HT-29 (cell line): Measurements from ENCODE around the gene MYL9. TPM values are rescaled to one million over a fixed set of nuclear protein-coding genes. Genes with fewer than 3 reads are reported as not detected.

Experiments used
- DNase-seq: peaks from one replicate; pipeline ENCODE4 v3.0.0-alpha.2; 2015; ENCODE audit warnings: low spot score
- total RNA-seq: library from RNA; depleted of rRNA; stranded (reverse); fragments of >200 nt; shearing (Covaris generic); gene quantifications from 2 replicates; pipeline ENCODE4 v1.2.3, GENCODE V29; 2014

Gene MYL9
- total RNA-seq, 1 experiment from 2014 or later: 0.76 TPM

- no peak for DNase-seq
Measured at GRCh38 chr20:36525620-36526365, 15.5 kb upstream of the MYL9 start.

- DNase-seq: no peak
Measured at GRCh38 chr20:36526521-36527011, 14.8 kb upstream of the MYL9 start.

DNA sequence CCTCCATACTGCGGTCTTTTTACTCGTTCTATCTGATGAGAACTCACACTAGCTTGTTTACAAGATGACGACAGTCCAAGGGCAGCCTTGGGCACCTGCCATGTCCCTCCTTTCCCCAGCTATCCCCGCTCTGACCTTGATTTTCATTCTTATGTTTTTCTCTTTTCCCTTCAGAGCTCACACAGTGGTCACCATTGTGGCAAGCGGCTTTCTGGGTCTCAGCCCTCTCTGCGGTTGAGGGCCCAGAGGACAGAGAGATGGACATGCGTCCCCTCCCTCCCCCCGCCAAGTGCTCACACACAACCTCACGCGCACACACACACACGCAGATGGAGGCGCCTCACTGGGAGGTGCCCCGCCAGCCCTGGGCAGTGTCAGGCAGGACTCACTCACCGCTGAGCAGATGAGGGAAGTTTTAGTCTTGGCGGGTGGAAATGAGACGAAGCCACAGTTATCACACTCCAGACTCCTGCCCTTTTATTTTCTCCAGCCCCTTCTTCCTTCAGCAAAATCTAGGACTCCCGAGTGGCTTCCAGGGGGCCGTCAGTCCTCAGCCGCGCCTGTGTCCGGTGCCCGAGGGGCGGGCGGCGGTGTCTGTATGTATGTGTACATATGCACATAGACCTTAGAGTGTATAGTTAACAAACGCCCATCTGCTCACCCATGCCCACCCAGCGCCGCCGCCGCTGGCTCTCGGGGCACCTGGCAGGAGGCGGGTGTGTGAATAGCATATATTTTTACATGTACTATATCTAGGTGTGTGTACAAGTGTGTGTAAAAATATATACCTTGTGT lies 13.8 kb upstream of the MYL9 start:
- no peak for DNase-seq

DNA sequence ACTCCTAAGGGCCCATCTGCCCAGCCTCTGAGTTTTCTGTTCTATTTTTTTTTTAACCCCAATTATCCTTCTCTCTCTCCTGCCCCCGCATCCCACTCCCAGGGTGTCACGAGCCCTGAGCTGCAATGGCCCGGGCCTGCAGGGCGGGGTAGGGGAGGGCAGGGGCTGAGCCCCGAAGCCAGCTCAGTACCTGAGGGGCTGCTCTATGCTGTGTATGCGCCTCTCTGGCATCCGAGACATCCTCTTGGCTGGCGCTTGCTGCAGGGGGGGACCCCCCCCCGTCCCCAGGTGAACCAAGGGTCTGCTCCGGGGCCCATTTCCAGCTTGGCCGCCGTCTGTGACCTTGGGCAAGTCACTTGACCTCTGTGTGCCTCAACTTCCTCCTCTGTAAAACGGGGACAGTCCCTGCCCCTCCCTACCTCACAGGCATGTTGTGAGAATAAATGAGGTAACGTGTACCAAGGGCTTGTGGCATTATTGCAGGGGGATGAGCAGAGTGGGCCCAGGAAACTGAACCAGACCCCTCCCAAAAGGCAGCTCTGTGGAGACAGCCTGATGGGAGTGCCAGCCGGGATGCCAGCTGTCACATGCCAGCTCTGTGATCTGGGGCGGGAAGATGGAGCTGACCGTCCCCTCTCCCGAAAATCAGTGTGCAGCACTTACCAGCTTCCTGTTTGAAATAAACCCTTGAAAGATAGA lies 13.0 kb upstream of the MYL9 start:
- DNase-seq: no peak

DNA sequence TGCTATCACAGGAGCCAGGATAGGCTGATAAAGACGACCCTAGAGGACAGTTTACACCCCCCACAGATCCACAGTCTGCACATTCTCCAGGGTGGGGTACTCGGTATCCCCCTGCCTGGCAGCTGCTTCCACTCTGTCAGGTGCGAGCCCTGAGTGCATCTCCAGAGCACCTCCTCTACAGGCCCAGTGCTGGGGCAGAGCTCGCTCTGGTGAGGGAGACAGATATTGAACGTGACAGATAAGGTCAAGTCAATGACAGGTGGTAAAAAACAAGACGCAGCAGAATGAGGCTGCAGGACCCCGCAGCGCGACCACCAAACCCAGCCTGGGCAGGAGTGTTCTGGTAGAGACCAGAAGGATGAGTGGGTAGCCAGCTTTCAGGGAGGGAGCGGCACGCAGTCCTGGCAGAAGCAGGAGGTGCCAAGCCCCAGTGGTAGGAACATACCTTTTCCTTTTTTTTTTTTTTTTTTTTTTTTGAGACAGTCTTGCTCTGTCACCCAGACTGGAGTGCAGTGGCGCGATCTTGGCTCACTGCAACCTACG lies 12.4 kb upstream of the MYL9 start:
- DNase-seq: no peak

DNA sequence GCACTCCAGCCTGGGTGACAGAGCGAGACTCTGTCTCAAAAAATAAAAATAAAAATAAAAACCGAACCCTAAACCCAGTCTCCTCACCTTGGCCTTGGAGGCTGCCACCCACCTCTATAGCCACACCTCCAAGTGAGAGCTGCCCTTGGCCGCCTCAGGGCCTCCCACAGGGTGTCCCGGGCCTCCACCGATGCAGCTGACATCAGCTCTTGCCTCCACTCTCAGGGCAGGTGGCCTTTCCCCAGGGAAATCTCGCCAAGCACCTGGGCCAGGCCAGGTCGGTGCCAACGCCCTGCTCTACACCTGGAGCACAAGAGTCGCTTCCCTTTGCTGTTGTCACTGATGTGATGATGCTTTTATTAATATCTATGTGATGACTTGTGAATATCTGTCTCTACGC lies 8.9 kb upstream of the MYL9 start:
- DNase-seq: no peak

- DNase-seq: no peak
Measured at GRCh38 chr20:36532822-36533221, 8.5 kb upstream of the MYL9 start.

GRCh38 chr20:36538026-36538722 lies 3.1 kb upstream of the MYL9 start:
- no peak for DNase-seq

DNA sequence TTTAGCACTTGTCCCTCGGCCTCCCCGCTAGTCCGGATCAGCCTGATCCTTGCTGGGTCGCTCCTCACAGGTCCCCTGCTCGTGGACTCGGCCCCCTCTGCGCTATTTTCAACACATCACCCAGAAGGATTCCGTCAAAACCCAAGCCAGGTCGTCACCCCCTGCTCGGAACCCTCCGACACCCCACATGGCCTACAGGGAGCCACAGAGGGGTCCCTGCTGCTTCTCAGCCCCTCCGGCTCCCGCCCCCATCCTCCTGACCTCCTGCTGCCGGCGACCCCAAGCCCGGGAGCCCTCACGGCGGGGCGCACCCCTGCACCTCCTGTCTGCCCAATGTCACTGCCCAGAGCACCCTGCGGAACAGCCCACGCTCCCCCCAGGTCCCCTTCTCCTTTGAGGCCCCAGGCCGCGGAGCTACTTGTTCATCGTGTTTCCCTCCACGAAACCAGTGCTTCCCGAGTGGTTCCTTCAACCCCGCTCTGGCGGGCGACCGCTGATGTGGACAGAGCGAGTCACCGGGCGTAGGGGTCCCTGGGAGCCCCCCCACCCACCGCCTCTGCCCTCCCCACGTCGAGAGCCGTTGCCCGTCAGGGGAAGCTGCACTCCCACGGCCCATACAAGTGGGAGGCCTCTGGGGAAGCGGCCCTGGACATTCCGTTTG lies 638 bp upstream of the MYL9 start:
- no peak for DNase-seq

- DNase-seq: peak; percentile 22
Measured at GRCh38 chr20:36541768-36542488, 609 bp downstream of the MYL9 start.

DNA sequence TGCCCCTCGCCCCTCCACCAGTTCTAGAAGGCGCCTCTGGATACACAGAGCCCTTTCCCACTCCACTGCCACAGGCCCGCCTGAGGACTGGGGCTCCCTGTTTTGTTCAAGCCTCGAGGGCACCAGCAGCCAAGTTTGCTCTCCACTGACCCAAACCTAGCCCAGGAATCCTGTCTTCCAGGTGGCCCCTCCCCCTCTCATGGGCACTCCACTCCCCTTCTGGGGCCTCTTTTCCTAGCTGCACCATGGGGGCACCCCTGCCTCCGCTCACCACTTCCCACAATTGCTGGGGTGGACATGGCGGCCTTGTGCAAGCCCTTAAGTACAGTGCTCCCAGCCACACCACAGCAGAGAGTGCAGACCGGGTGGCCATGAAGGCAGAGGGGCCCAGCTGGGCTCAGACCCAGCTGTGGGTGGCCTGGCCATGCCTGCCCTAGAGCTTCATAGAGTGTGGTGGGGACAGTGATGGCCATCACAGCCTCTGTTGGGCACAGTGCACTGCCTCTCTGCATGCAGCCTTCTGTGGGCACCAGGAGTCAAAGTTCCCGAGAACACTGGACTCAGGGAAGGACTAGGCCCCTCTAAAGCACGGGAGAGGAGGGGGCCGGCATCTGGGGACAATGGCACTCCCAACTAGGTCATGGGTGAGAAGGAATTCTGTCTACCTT lies 1.3 kb downstream of the MYL9 start:
- DNase-seq: no peak

DNA sequence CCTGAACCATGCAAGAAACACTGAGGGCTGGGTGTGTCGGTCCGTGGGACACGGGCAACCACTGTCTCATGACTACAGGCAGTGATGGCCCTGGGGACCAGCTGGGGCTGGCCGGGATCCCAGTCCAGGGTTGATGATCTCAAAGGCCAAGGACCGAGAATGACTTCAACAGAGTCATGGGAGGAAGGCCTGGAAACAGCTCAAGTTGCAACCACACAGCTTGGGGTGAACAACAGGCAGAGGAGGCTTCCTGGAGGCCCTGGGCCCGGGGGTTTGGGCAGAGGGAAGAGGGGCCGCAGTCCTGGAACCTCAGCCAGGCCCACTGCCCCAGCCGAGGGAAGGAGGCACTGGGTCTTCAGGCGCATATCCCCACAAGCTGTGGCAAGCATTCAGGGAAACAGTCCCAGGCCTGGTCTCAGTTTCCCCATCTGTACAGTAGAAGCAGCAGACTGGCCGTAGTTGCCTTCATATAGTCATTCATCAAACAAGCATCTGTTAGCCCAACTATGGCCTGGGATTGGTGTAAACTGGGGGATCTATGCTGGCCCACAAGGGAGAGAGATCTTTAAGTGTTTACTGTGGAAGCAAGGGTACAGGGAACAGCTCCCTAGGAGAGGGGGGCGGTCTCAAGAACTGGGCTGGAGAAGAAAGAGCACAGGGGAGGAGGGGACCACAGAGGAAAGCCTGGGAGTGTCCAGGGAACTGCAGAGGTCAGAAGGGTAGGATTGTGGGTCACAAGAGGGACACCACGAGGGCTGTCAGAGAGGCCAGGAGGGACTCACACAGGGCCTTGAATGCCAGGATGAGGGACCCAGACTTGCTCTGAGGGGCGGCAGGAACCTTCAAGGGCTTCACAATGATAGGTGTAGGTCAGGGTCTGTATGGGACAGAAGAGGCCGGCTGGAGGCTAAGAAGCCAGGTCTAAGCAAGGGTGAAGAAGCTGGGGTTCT lies 2.1 kb downstream of the MYL9 start:
- no peak for DNase-seq

- DNase-seq: no peak
Measured at GRCh38 chr20:36544134-36545018, 3.1 kb downstream of the MYL9 start.

- no peak for DNase-seq
Measured at GRCh38 chr20:36546111-36546736, 4.9 kb downstream of the MYL9 start.

DNA sequence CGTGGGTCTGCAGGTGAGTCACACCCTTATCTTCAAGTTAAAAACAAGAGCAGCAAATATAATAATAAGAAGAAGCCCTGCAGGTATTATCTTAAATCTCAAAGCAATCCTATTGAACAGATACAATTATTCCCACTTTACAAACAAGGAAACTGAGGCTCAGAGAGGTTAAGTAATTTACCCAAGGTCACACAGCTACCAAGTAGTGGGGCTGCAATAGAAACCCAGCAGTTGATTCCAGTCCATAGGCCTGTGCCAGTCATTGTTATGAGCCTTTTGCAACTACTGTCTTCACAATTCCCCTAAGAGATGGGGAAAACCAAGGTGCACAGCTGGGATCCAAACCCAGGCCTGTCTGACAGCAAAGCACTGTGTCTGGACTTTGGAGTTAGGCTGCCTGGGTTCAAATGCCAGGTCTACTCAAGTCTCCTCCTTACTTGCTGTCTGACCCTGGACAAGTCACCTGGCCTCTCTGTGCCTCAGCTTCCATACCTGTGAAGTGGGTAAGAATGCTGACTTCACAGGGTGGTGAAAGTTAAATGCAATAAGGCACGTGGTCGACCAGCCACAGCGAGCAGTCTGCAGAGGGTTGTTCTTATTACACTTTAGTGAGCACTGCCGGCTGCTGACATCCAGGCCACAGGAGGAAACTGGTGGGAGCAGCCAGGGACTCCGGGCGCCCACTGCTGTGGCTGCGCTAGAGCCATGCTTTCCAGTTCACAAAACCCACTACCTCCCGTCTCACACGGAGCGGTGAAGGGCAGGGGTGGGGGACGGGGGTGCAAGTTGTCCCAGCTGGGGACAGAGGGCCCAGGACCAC lies 6.1 kb downstream of the MYL9 start:
- DNase-seq: no peak

GRCh38 chr20:36548006-36548315 lies 6.6 kb downstream of the MYL9 start:
- DNase-seq: no peak
